Endometrium (tissue), 2 donors: Measurements from ENCODE around the gene GRID1.

Experiments used
- FAIRE-seq: peaks from 2 replicates; lab custom pipeline; 2012; peaks lifted over from hg19 to GRCh38; lab: Jason Lieb, UNC
- donor health status: control.
- donor health status: control.

GRID1 gene

DNA sequence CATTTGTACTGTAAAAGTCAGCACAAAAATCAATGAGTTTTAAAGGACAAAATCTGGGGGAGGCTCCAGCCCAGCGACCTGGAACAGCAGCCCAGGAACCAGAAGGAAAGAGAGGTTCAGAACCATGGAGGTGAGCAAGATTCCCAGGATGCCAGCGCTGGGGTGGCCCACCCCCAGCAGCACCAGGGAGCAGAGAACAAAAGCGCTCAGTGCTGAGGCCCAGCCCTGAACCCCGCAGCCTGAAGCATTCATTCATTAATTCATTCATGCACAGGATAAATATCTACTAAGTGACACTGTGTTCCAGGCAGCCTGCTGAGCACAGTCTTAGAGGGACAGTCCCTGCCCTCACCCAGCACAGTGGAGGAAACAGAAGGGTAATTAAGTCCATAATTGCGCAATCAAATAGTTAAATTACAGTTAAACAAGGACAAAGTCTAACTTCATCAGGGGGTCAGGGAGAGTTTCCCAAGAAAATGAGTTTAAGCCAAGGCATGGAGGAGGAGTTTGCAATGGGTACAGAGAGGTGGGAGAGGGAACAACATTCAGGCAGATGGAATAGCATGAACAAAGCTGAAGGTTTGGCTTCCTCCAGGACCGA lies 202.3 kb downstream of the GRID1 start:
- no peak for FAIRE-seq

DNA sequence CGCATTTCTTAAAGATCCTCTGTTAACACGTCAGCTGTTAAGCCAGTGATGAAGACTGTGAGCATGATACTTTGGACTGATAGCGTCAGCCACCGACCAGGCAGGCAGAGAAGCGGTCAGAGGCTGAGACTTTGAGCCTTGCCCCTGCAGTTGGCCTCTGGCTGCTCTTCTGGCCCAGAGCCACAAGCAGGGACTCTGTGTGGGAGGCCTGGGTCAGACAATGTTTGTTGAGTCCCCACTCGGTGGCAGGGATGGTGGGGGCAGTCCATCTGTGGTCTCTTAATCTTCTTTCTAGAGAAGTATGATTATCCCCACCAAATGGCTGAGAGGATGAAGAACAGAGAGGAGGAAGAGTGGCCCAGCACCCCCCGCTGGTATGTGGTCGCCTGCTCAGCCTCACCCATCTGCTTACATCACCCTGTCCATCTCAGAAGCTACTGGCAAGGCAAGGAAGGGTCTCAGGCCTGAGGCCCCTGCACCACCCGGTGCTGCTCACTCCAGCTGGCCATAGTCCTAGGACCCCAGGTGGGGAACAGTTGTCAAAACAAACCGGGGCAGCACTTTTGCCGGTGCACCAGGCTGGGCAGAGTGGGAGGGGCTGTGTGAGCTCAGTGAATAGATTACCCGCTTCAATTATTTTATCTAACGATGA lies 202.9 kb downstream of the GRID1 start:
- no peak for FAIRE-seq

DNA sequence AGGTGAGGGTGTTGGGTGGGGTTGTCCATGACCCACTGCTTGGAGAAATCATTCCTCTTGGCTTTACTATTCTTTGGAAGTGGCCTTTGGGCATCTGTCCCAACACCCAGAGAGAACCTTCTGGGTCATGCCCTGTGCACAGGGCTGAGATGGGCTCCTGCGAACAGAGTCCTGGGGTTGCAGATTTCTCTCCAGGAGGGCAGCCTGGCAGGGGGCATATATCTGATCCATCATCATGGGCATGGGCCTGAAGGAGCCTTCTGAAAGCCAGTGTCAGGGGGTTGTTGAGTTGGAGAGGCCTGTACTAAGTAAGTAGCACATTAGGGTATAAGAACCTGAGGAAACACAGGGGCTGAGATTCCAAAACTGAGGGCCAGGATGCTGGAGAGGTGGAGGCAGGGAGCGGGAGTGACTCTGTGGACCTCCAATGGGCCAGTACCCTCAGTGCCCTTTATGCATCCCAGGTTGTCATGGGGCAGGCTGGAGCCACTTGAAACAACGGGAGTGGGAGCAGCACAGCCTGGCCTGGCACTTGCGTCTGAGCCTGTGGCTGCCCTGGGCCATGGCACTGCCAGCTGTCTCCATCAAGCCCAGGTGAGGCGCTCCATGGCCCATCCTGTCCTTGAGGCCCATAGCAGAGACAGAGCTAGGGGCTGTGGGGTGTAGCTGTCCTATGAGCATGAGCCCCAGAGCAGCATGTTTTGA lies 203.7 kb downstream of the GRID1 start:
- no peak for FAIRE-seq

DNA sequence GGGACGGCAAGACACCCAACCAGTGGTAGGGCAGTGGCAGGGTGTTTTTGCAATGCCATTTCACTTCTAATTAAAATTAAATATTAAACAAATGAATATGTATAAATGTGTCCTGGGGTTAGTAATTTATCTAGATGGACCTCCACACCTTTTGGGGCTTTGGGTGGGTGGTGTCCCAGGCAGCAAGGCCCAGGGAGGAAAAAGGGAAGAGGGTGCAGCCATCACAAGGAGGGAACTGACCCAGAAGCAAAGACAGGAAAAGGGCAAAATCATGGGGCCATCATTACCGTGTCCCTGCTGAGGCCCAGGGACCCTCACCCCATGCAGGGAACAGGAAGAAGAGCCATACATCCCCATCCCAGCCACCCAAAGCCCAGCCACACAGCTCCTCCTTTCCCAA lies 204.6 kb downstream of the GRID1 start:
- FAIRE-seq = no peak

DNA sequence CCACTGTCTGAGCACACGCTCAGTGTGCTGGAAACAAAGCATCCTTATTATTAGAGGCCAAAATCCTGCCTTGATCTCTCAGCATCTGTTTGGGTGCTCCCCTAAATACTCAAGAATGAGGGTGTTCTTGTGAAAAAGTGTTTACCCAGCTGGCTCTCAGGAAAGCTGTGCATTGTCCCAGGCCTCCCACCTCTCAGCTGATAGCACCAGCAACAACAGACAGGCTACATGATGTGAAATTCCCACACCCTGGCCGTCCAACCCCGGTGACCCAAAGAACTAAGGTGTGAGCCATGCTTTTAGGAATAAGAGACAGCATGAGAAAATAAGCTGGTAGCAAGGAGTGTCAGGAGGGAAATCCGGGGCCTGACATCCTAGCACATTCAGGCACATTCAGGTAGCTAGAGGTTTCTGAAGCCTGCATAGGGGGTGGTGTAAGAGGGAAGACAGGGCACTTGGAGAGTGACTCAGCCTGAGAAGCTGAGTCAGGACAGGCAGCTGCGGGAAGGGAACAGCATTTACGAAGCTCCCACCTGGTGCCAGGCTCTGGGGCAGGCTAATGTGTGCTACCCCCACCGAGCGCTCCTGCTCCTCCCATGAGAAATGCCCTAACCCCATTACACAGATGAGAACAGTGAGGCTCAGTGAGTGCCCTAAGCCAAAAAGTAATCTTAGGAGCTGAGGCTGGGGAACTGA lies 205.6 kb downstream of the GRID1 start:
- FAIRE-seq = no peak

- FAIRE-seq = no peak
These were observed 206.8 kb downstream of the GRID1 start for GRCh38 chr10:86159797-86160196.

DNA sequence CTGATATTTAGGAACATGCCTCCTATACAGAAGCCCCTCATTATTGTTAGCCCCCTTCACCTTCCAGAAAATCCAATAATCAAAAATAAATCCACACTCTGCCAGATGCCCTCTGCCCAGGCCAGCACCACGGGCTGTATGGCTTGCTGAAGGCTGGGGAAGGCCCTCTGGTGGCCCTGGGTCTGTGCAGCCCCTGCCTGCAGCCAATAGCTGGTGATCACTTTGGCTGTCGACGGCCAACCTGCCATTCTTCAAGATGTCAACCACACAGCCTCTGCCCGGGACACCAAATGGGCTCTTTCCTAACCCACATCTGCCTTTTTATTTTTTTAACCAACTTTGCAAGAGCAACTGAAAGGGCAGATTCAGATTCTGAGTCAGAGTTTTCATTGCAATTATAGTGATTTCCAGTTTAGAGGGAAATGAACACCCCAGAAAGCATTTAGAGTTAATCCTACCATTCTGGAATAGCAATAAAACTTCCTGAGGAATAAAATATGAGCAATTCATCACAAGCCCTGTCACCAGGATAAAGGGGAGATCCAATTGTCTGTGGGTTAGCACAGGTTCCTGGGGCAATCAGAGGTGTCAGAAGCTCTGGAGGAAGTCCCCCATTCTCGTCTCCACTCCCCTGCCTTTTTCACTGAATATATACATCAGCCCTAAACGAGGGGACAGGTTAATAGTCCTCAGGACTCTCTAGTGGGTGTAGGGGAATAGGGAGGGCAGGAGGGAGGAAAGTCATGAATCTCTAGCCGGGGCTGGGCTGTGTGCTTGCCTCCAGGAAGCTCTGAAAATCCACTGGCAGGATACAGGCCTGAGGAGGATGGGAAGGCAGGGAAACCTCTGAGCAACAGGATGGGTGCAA lies 211.3 kb downstream of the GRID1 start:
- FAIRE-seq = no peak

GRCh38 chr10:86153751-86154150 lies 212.8 kb downstream of the GRID1 start:
- no peak for FAIRE-seq

DNA sequence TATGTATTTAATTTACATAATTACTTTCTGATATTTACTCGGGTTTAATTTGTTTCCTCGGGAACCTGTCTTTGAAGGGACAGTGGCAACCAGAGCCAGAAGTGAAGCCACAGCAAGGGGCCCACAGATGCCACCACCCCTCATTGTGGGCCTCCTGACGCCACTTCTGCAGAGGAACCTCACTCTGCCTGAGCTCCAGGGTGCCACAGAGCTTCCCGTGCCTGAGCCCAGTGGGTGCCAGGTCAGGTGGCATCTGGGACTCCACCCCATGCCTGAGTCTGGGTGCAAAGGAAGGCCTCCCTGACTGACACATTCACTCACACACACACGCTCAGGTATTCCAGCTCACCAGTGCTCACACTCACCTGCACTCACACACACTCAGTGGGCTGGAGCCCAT lies 213.7 kb downstream of the GRID1 start:
- FAIRE-seq = no peak

DNA sequence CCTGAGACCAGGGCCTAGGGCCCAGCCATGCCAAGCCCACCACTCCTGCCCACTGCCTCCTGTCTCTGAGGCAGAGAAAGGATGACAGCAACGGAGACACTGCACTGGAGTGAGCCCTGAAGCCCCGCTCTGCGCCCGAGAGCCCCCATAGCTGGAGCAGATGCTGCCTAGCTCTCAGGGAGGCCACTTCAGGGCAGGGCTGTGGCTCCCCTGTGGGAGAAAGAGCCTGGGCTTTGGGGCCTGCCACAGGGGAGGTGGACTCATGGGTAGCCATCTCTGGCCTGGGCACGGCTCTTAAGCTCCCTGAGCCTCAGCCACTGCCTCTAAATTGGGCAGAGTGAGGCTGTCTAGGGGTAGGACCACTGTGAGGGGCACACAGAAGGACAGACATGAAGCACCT lies 214.2 kb downstream of the GRID1 start:
- FAIRE-seq = no peak

DNA sequence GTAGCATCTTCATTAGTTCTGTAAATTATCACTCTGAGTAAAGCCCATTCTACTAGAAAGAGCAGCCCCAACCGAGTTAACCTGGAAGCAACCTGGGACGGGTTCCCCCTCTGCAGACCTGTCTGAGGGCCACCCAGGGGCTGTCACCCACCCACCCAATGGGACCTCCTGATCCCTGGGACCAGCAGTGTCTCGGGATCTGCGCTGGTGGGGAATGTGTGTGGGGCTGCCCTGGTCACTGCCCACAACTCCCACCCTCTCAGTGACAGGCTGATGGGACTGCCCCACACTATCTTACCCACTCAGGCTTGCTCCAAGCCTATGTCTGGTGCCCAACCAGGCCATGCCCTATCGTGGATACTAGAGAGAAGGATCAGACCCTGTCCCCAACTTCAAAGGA lies 215.0 kb downstream of the GRID1 start:
- FAIRE-seq = no peak

GRCh38 chr10:86149257-86149656 lies 217.3 kb downstream of the GRID1 start:
- FAIRE-seq = no peak

- no peak for FAIRE-seq
These were observed 218.5 kb downstream of the GRID1 start for GRCh38 chr10:86148117-86148516.

GRCh38 chr10:86144301-86144700 lies 222.3 kb downstream of the GRID1 start:
- no peak for FAIRE-seq

DNA sequence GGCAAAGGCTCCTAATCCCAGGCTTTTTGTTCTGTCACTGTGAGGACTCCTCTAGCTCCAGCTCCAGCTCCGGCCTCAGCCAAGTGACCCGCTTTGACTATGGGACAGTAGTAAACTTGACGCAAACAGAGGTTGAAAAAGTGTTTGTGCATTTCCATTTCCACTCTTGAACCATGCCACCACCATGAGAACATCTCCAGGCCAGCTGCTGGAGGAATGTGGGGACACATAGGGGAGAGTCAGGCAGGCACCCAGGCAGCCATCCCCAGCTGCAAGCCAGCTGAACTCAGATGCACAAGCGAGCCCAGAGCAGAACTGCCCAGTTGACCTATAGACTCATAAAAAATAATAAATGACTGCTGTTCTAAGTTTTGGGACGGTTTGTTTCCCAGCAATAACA lies 224.7 kb downstream of the GRID1 start:
- no peak for FAIRE-seq

GRCh38 chr10:86139066-86139657 lies 227.4 kb downstream of the GRID1 start:
- FAIRE-seq = no peak

DNA sequence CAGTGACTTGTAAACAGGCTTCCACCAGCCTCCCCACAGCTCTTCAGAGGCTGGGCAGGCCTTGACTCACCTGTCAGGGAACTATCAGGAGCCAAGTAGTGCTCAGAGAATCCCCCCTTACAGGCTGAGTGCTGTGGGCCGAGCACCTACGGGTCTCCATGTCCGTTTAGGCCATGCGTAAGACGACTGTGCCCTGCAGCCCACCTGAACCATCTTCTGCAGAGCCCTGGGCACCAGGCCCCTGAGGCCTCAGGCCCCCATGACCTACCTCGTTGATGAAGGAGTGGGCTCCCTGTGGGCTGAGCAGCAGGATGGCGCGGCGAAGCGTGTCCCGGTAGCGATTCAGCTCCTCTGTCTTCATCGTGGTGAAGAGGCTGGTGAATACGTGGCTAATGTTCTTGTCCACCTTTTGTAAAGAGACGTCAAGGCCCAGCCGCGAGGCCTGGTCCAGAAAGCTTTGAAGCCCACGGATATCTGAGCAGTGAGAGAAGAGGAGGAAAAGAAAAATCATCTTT lies 228.0 kb downstream of the GRID1 start:
- no peak for FAIRE-seq

DNA sequence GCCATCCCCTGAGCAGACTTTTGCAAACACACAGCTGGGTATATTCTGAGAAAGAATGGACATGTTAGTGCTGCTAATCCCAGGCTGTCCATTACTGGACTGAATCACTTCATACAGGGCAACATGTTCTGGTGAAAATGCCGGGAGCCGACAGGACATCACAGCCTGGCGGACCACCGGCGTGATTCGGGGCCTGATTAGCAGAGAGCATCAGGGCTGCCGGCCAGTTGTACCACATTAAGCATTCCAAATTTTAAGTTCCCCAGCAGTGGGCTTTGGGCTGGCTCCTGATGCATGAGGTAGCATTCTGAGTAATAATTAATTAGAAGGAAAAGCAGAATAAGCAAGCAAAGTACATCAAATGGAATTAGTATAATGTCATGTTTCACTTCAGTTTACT lies 229.0 kb downstream of the GRID1 start:
- no peak for FAIRE-seq

GRCh38 chr10:86136934-86137333 lies 229.7 kb downstream of the GRID1 start:
- no peak for FAIRE-seq

GRCh38 chr10:86135191-86135590 lies 231.4 kb downstream of the GRID1 start:
- FAIRE-seq = no peak

- FAIRE-seq = no peak
These were observed 235.7 kb downstream of the GRID1 start for GRCh38 chr10:86130737-86131475.
